Measurements from ENCODE around the gene TXLNB.

DNA sequence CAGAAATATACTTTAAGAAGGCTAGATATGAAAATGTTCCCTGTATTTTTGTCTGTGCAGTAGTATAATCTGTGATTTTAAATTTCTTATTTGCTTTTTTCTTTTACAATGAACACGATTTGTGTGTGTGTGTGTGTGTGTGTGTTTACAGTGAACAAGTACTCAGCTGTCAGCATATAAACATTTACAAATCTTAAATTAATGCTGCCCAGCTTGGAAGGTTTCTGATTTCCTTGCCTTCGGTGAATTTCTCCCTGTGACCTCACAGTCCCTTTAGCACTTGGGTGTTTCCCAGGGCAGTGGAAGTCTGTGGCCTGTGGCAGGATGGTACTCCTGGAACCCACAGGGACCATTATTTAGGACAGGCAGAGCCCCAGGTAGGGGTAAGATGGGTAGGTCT is 37.6 kb downstream of the TXLNB start:
- TF ChIP-seq, protein P1, sequence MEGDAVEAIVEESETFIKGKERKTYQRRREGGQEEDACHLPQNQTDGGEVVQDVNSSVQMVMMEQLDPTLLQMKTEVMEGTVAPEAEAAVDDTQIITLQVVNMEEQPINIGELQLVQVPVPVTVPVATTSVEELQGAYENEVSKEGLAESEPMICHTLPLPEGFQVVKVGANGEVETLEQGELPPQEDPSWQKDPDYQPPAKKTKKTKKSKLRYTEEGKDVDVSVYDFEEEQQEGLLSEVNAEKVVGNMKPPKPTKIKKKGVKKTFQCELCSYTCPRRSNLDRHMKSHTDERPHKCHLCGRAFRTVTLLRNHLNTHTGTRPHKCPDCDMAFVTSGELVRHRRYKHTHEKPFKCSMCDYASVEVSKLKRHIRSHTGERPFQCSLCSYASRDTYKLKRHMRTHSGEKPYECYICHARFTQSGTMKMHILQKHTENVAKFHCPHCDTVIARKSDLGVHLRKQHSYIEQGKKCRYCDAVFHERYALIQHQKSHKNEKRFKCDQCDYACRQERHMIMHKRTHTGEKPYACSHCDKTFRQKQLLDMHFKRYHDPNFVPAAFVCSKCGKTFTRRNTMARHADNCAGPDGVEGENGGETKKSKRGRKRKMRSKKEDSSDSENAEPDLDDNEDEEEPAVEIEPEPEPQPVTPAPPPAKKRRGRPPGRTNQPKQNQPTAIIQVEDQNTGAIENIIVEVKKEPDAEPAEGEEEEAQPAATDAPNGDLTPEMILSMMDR (IDR thresholded peaks at IDR 0.05): no peak
- TF ChIP-seq EP300 (IDR thresholded peaks at IDR 0.05) (no peak), POLR2A (IDR thresholded peaks at IDR 0.05) (no peak)

Measured in upper lobe of left lung (tissue), 4 donors.